ENCODE data around the gene CACNA1C. TPM values are rescaled to one million over a fixed set of nuclear protein-coding genes. Genes with fewer than 3 reads are reported as not detected.

CACNA1C gene
- total and polyA plus RNA-seq, 2 of the 4 experiments (the other 2 are of a cell fraction), result 1.6 to 2.6 TPM

DNA sequence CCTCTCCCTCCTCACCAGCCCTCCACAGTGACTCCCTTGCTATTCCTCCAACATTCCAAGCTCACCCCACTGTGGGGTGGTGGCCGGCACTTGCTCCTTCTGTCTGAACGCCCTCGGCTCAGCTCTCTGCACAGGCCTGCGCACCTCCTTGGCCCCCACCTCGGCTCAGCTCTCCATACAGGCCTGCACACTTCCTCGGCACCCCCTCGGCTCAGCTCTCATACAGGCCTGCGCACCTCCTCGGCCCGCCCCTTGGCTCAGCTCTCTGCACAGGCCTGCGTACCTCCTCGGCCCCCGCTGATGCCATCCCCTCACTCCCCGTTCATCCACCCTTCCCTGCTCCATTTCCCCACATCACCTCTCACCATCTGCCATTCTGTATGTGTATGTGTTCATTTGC lies 409.3 kb downstream of the CACNA1C start:
- no peaks in the 10 kb centered on the region for H3K9me1 ChIP-seq (ENCODE audit: insufficient read depth, low read length)
- no peak overlapping the region for H2BK5ac ChIP-seq (ENCODE audit: low read depth, low read length, poor library complexity, severe bottlenecking)
- H3K18ac ChIP-seq (ENCODE audit: low read depth, low read length), result no peak overlapping the region
- H2AK9ac ChIP-seq (replicated peaks; ENCODE audit: low read depth, low read length, poor library complexity), result no peak overlapping the region
- no peaks in the 10 kb centered on the region; the same call in 1 of the 2 replicates for H4K20me1 ChIP-seq (ENCODE audit: insufficient read depth, low read length)
- no peaks in the 10 kb centered on the region for H3K79me1 ChIP-seq (ENCODE audit: low read depth in 1 of 2, low read length in 2 of 2)
- peaks cover 2% of the 10 kb centered on the region for H3K27me3 ChIP-seq (ENCODE audit: control insufficient read depth, insufficient read depth, low read length)
- intact Hi-C loops (cut with micrococcal nuclease), result no loop called here
- ChIA-PET CTCF (interaction anchor here (0.6 kb wide), 1 partner anchor 25 kb away, joined by 3 read pairs; no protein-coding TSS in a partner anchor), POLR2A (ENCODE audit: unreplicated experiment) (no interaction called here)
- H3K56ac ChIP-seq (ENCODE audit: extremely low read depth, insufficient read depth, low read length), result no peak overlapping the region
- no peak overlapping the region for H2AFZ ChIP-seq (replicated peaks; ENCODE audit: low read length, poor library complexity)
- H4K8ac ChIP-seq (ENCODE audit: low read depth in 2 of 2, low read length in 2 of 2), result no peak overlapping the region
- no peak for ATAC-seq (ENCODE audit: low read depth)
- DNase-seq, result no peak
- no peak overlapping the region for H3K14ac ChIP-seq (replicated peaks; ENCODE audit: low read depth, low read length)
- no peaks in the 10 kb centered on the region for H3K4me1 ChIP-seq (ENCODE audit: control insufficient read depth, insufficient read depth, low read length)
- WGBS, 2 experiments (ENCODE audit: extremely low coverage in 2 of 2, insufficient read length in 1 of 2), result 90% methylated on average over 2 of the region's 14 CpGs; no CpG with 5 or more reads in 1 of the 2 experiments
- no TSS peak for BruUV-seq (replicated peaks)
- H3K4ac ChIP-seq (ENCODE audit: low read depth, low read length), result no peak overlapping the region
- in situ Hi-C loops (cut with MboI; ENCODE audit: low sequenced_read_pairs), result no loop called here
- H2BK120ac ChIP-seq (ENCODE audit: low read depth, low read length), result no peak overlapping the region
- H3K4me2 ChIP-seq (ENCODE audit: low read depth, low read length), result no peak overlapping the region
- no peak overlapping the region for H4K91ac ChIP-seq (ENCODE audit: insufficient read depth, low read depth, low read length)
- H2AK5ac ChIP-seq (ENCODE audit: low read depth, low read length), result no peak overlapping the region
- peaks cover 22% of the 10 kb centered on the region for H3K36me3 ChIP-seq (ENCODE audit: control insufficient read depth, insufficient read depth, low read length)
- H3K9ac ChIP-seq (ENCODE audit: low read depth, low read length), result no peak overlapping the region
- no peak overlapping the region for H3K23ac ChIP-seq (ENCODE audit: low read depth, low read length)
- H2BK20ac ChIP-seq (ENCODE audit: low read depth, low read length), result no peak overlapping the region
- no peak overlapping the region for H3K4me3 ChIP-seq (ENCODE audit: insufficient read depth, low read depth, low read length)
- H3K27ac ChIP-seq (ENCODE audit: insufficient read depth, low read length), result no peak overlapping the region
- no peak overlapping the region for H4K5ac ChIP-seq (ENCODE audit: low read depth, low read length)
- dilution Hi-C loops (cut with HindIII; ENCODE audit: low sequenced_read_pairs, unreplicated experiment), result no loop called here
- TF ChIP-seq RAD21 (IDR thresholded peaks at IDR 0.05; ENCODE audit: low read length) (no peak), MAZ (IDR thresholded peaks at IDR 0.05; ENCODE audit: borderline replicate concordance, low read depth, low read length) (no peak), MAFK (IDR thresholded peaks at IDR 0.05; ENCODE audit: low read depth, low read length) (no peak)
- TF ChIP-seq, protein P1, sequence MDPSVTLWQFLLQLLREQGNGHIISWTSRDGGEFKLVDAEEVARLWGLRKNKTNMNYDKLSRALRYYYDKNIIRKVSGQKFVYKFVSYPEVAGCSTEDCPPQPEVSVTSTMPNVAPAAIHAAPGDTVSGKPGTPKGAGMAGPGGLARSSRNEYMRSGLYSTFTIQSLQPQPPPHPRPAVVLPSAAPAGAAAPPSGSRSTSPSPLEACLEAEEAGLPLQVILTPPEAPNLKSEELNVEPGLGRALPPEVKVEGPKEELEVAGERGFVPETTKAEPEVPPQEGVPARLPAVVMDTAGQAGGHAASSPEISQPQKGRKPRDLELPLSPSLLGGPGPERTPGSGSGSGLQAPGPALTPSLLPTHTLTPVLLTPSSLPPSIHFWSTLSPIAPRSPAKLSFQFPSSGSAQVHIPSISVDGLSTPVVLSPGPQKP (IDR thresholded peaks at IDR 0.05; ENCODE audit: borderline replicate concordance, low read depth, low read length), result no peak
- H2BK15ac ChIP-seq (ENCODE audit: low read depth, low read length), result no peak overlapping the region
- H3K9me3 ChIP-seq (ENCODE audit: control insufficient read depth, insufficient read depth, low read length), result no peaks in the 10 kb centered on the region

Measured in IMR-90 (cell line).